ENCODE results near the gene SUN1. TPM values are rescaled to one million over a fixed set of nuclear protein-coding genes. Genes with fewer than 3 reads are reported as not detected.

Gene SUN1
- polyA plus RNA-seq, 1 of the 3 experiments (the other 2 are of a cell fraction): 369 TPM

DNA sequence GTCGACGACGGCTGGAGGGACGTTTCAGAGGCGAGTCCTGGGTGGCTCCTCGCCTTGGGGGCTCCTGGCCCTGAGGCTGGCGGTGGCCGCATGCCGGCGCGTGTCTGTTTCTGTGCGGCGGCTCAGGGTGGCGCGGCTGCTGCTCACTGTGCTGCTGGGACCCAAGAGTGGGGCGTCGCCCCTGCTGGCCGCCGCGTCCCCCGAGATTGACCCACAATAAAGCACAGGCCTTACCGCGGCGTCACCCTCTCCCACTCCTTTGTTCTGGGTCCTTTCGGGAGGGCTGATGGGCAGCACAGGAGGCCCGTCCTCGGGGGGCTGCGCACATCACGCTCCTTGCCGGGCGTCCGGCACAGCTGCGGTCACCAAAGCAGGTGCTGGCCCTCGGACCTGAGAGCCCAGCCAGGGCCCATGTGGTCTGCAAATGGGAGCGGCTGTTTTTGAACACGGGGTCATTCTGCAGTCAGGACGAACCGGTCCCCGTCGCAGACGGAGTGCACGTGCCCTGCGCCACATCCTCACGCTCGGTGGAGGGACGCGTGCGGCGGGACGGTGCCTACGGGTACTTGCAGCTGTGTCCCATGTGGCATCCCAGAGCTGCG is 63.3 kb downstream of the SUN1 start:
- H2AFZ ChIP-seq (ENCODE audit: low read depth): no peak overlapping the region
- H3K27ac ChIP-seq (ENCODE audit: low read depth in 2 of 2, low read length in 1 of 2): no peak overlapping the region
- ChIA-PET CTCF (interaction anchor here (0.8 to 2.2 kb wide), 3 partner anchors 12 to 574 kb away, joined by 3 to 7 read pairs (median 3); no protein-coding TSS in a partner anchor), POLR2A (no interaction called here)
- H3K9me2 ChIP-seq: no peaks in the 10 kb centered on the region
- no peak overlapping the region for H3K4me2 ChIP-seq
- no peaks in the 10 kb centered on the region for H3K27me3 ChIP-seq (ENCODE audit: insufficient read depth)
- DNase-seq: no peak
- WGBS (ENCODE audit: low lambda C conversion rate): 98% methylated on average over 50 of the region's 52 CpGs
- no peaks in the 10 kb centered on the region for H3K79me2 ChIP-seq (ENCODE audit: insufficient read depth)
- peaks cover 3% of the 10 kb centered on the region; the same call in 1 of the 2 replicates for H4K20me1 ChIP-seq (ENCODE audit: insufficient read depth)
- H3K4me3 ChIP-seq (ENCODE audit: low read depth in 2 of 2, low read length in 1 of 2): no peak overlapping the region
- TF ChIP-seq NFIC (IDR thresholded peaks at IDR 0.05; ENCODE audit: borderline replicate concordance) (no peak), CHD2 (IDR thresholded peaks at IDR 0.05; ENCODE audit: low read length, partially characterized antibody) (no peak), EP300 (IDR thresholded peaks at IDR 0.05; ENCODE audit: borderline replicate concordance in 1 of 2, low read depth in 1 of 2, low read length in 1 of 2) (no peak), POLR2AphosphoS5 (IDR thresholded peaks at IDR 0.05; ENCODE audit: low read depth, low read length) (no peak), JUND (IDR thresholded peaks at IDR 0.05) (no peak), YY1 (IDR thresholded peaks at IDR 0.05; ENCODE audit: low read depth) (no peak), RXRA (IDR thresholded peaks at IDR 0.05; ENCODE audit: borderline replicate concordance, low read depth) (no peak), EZH2phosphoT487 (IDR thresholded peaks at IDR 0.05; ENCODE audit: borderline replicate concordance, low read depth) (no peak)
- TF ChIP-seq, protein P1, sequence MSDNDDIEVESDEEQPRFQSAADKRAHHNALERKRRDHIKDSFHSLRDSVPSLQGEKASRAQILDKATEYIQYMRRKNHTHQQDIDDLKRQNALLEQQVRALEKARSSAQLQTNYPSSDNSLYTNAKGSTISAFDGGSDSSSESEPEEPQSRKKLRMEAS (IDR thresholded peaks at IDR 0.05; ENCODE audit: low read depth): no peak
- H3K4me1 ChIP-seq (ENCODE audit: control insufficient read depth in 1 of 2, insufficient read depth in 2 of 2, low read depth in 1 of 2, low read length in 1 of 2): peaks cover 0 to 7% of the 10 kb centered on the region in 2 experiments; a peak in 1 of 4 replicates
- H3K9me3 ChIP-seq: no peaks in the 10 kb centered on the region
- peaks cover 5% of the 10 kb centered on the region for H3F3A ChIP-seq (replicated peaks; ENCODE audit: insufficient read depth)
- peaks cover 0 to 58% of the 10 kb centered on the region in 2 experiments for H3K36me3 ChIP-seq (replicated peaks in 1 of 2; ENCODE audit: control insufficient read depth in 1 of 2, insufficient read depth in 2 of 2, low read length in 1 of 2)
- no peak overlapping the region for H3K9ac ChIP-seq

DNA sequence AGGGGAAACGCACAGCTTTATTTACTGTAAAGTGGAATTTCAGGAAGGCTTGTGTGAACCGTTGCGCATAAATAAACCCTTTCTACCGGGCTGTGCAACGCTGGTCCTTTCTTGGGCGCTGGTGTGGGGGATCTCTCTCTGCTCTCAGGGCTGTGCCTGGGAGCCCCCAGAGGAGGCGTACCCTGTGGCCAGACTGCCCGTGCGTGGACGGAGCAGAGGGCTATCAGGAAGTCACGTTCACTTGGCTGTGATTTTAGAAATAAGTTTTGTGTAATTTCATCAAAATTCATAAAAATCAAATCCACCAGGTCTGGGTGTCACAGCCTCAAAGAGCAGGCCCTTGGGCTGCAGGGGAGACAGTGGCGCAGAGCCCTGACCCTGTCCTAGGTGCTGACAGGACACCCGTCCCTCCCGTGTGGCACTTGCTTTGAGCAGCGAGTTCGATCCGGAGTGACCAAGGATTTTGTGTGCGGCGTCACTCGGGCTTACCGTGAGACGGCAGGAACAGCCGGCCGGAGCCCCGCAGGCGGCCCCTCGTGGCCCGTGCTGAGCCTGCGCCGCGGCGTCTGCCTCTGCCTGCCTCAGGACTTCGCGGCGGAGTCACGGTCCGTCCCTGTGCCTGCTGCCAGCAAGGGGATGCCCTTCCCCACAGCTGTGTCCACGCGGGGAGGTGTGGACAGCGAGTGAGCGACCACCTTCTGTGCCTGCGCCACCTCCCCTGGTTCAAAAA is 64.2 kb downstream of the SUN1 start:
- H3K4me1 ChIP-seq (ENCODE audit: control insufficient read depth in 1 of 2, insufficient read depth in 2 of 2, low read depth in 1 of 2, low read length in 1 of 2): peaks cover 4 to 15% of the 10 kb centered on the region in 2 experiments; a peak in 2 of 4 replicates
- no peak overlapping the region for H3K9ac ChIP-seq
- 94% methylated on average over 41 of the region's 42 CpGs for WGBS (ENCODE audit: low lambda C conversion rate)

More for the DNA sequence above, 64.2 kb downstream of the SUN1 start:
- CTCF ChIA-PET: interaction anchor here (0.8 to 1.4 kb wide), 4 partner anchors 13 to 575 kb away, joined by 3 read pairs; no protein-coding TSS in a partner anchor
- Histone ChIP-seq H3K36me3 (replicated peaks in 1 of 2; ENCODE audit: control insufficient read depth in 1 of 2, insufficient read depth in 2 of 2, low read length in 1 of 2) (peaks cover 0 to 48% of the 10 kb centered on the region in 2 experiments), H3K4me3 (ENCODE audit: low read depth in 2 of 2, low read length in 1 of 2) (no peak overlapping the region), H4K20me1 (ENCODE audit: insufficient read depth) (peaks cover 3% of the 10 kb centered on the region; the same call in 1 of the 2 replicates), H3K79me2 (ENCODE audit: insufficient read depth) (no peaks in the 10 kb centered on the region), H3K27ac (ENCODE audit: low read depth in 2 of 2, low read length in 1 of 2) (no peak overlapping the region), H3K9me2 (no peaks in the 10 kb centered on the region), H3F3A (replicated peaks; ENCODE audit: insufficient read depth) (peaks cover 5% of the 10 kb centered on the region), H3K27me3 (ENCODE audit: insufficient read depth) (no peaks in the 10 kb centered on the region), H3K4me2 (no peak overlapping the region), H3K9me3 (no peaks in the 10 kb centered on the region), H2AFZ (ENCODE audit: low read depth) (no peak overlapping the region)
- DNase-seq: no peak
- POLR2A ChIA-PET: no interaction called here
- TF ChIP-seq, protein P2, sequence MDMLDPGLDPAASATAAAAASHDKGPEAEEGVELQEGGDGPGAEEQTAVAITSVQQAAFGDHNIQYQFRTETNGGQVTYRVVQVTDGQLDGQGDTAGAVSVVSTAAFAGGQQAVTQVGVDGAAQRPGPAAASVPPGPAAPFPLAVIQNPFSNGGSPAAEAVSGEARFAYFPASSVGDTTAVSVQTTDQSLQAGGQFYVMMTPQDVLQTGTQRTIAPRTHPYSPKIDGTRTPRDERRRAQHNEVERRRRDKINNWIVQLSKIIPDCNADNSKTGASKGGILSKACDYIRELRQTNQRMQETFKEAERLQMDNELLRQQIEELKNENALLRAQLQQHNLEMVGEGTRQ (IDR thresholded peaks at IDR 0.05; ENCODE audit: borderline replicate concordance, low read depth, low read length): no peak
- TF ChIP-seq, protein P3, sequence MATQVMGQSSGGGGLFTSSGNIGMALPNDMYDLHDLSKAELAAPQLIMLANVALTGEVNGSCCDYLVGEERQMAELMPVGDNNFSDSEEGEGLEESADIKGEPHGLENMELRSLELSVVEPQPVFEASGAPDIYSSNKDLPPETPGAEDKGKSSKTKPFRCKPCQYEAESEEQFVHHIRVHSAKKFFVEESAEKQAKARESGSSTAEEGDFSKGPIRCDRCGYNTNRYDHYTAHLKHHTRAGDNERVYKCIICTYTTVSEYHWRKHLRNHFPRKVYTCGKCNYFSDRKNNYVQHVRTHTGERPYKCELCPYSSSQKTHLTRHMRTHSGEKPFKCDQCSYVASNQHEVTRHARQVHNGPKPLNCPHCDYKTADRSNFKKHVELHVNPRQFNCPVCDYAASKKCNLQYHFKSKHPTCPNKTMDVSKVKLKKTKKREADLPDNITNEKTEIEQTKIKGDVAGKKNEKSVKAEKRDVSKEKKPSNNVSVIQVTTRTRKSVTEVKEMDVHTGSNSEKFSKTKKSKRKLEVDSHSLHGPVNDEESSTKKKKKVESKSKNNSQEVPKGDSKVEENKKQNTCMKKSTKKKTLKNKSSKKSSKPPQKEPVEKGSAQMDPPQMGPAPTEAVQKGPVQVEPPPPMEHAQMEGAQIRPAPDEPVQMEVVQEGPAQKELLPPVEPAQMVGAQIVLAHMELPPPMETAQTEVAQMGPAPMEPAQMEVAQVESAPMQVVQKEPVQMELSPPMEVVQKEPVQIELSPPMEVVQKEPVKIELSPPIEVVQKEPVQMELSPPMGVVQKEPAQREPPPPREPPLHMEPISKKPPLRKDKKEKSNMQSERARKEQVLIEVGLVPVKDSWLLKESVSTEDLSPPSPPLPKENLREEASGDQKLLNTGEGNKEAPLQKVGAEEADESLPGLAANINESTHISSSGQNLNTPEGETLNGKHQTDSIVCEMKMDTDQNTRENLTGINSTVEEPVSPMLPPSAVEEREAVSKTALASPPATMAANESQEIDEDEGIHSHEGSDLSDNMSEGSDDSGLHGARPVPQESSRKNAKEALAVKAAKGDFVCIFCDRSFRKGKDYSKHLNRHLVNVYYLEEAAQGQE (IDR thresholded peaks at IDR 0.05; ENCODE audit: low read depth, low read length): peak; percentile 75
- TF ChIP-seq EP300 (IDR thresholded peaks at IDR 0.05; ENCODE audit: borderline replicate concordance in 1 of 2, low read depth in 1 of 2, low read length in 1 of 2): no peak
- no peak for TF ChIP-seq FOSL2 (IDR thresholded peaks at IDR 0.05; ENCODE audit: borderline replicate concordance, low read depth)
